ENCODE measurements around the gene CFAP46. TPM values are rescaled to one million over a fixed set of nuclear protein-coding genes. Genes with fewer than 3 reads are reported as not detected.

The CFAP46 gene
- total RNA-seq, 1 experiment from 2014 or later: 3.3 TPM

- H3K9me3 Mint-ChIP-seq: no peaks in the 10 kb centered on the region
- H3K4me1 Mint-ChIP-seq: peaks cover 3% of the 10 kb centered on the region
- CTCF ChIA-PET: interaction anchor here (1.4 kb wide), 1 partner anchor 148 kb away, joined by 4 read pairs; no protein-coding TSS in a partner anchor
- H3K36me3 Mint-ChIP-seq: no peaks in the 10 kb centered on the region
- no peak for DNase-seq (ENCODE audit: low spot score)
- POLR2A ChIA-PET: no interaction called here
- ATAC-seq: no peak
- TF ChIP-seq NFYB (CRISPR knock-in tag; conservative IDR thresholded peaks at IDR 0.05; ENCODE audit: low read depth): no peak
- TF ChIP-seq HMGXB4 (CRISPR knock-in tag; IDR thresholded peaks at IDR 0.05): no peak
- TF ChIP-seq ZNF121 (CRISPR knock-in tag; IDR thresholded peaks at IDR 0.05): no peak
- no peak for TF ChIP-seq SMAD4 (CRISPR knock-in tag; IDR thresholded peaks at IDR 0.05)
- no peak for TF ChIP-seq JUN (CRISPR knock-in tag; IDR thresholded peaks at IDR 0.05)
- no peak for TF ChIP-seq USF2 (CRISPR knock-in tag; IDR thresholded peaks at IDR 0.05)
- TF ChIP-seq FOXJ3 (CRISPR knock-in tag; IDR thresholded peaks at IDR 0.05; ENCODE audit: borderline replicate concordance): no peak
- TF ChIP-seq ZNF138 (CRISPR knock-in tag; conservative IDR thresholded peaks at IDR 0.05): no peak
- TF ChIP-seq SMAD3 (CRISPR knock-in tag; IDR thresholded peaks at IDR 0.05; ENCODE audit: borderline replicate concordance): no peak
- H3K4me3 Mint-ChIP-seq: no peak overlapping the region
- no peak overlapping the region for H3K27ac Mint-ChIP-seq
- no peaks in the 10 kb centered on the region for H3K27me3 Mint-ChIP-seq (ENCODE audit: low read depth)
Observed at GRCh38 chr10:132979491-132980425, 37.4 kb upstream of the CFAP46 start.

- Mint-ChIP-seq H3K27ac (no peak overlapping the region), H3K4me1 (no peaks in the 10 kb centered on the region), H3K27me3 (ENCODE audit: low read depth) (no peaks in the 10 kb centered on the region), H3K36me3 (no peaks in the 10 kb centered on the region), H3K9me3 (no peaks in the 10 kb centered on the region), H3K4me3 (no peak overlapping the region)
- TF ChIP-seq ZNF532 (CRISPR knock-in tag; IDR thresholded peaks at IDR 0.05; ENCODE audit: borderline replicate concordance) (no peak), GABPB1 (CRISPR knock-in tag; IDR thresholded peaks at IDR 0.05) (no peak), FOXP1 (CRISPR knock-in tag; IDR thresholded peaks at IDR 0.05; ENCODE audit: borderline replicate concordance) (no peak), KAT7 (CRISPR knock-in tag; IDR thresholded peaks at IDR 0.05; ENCODE audit: borderline replicate concordance) (no peak), TCF7 (CRISPR knock-in tag; IDR thresholded peaks at IDR 0.05; ENCODE audit: low read depth) (no peak), ZMAT4 (CRISPR knock-in tag; IDR thresholded peaks at IDR 0.05) (no peak), MAX (CRISPR knock-in tag; IDR thresholded peaks at IDR 0.05) (no peak), PRRX2 (CRISPR knock-in tag; IDR thresholded peaks at IDR 0.05) (no peak), ZNF416 (CRISPR knock-in tag; IDR thresholded peaks at IDR 0.05) (no peak), RORB (CRISPR knock-in tag; IDR thresholded peaks at IDR 0.05) (no peak), CREB1 (CRISPR knock-in tag; IDR thresholded peaks at IDR 0.05) (no peak)
- ChIA-PET CTCF (interaction anchor here (1.4 kb wide), 1 partner anchor 149 kb away, joined by 4 read pairs; no protein-coding TSS in a partner anchor), POLR2A (no interaction called here)
- DNase-seq (ENCODE audit: low spot score): no peak
- ATAC-seq: no peak
Observed at GRCh38 chr10:132978542-132978941, 36.2 kb upstream of the CFAP46 start.
